Measurements from ENCODE around the gene SLC22A23. TPM values are rescaled to one million over a fixed set of nuclear protein-coding genes. Genes with fewer than 3 reads are reported as not detected.

SLC22A23 gene
- total RNA-seq, 1 donor = 9.0 TPM

GRCh38 chr6:3239110-3239830 is 217.6 kb downstream of the SLC22A23 start:
- no peak for DNase-seq (ENCODE audit: low read depth)
- no peak overlapping the region for H3K4me3 ChIP-seq (ENCODE audit: low read depth, low read length)
- TF ChIP-seq, protein P1, sequence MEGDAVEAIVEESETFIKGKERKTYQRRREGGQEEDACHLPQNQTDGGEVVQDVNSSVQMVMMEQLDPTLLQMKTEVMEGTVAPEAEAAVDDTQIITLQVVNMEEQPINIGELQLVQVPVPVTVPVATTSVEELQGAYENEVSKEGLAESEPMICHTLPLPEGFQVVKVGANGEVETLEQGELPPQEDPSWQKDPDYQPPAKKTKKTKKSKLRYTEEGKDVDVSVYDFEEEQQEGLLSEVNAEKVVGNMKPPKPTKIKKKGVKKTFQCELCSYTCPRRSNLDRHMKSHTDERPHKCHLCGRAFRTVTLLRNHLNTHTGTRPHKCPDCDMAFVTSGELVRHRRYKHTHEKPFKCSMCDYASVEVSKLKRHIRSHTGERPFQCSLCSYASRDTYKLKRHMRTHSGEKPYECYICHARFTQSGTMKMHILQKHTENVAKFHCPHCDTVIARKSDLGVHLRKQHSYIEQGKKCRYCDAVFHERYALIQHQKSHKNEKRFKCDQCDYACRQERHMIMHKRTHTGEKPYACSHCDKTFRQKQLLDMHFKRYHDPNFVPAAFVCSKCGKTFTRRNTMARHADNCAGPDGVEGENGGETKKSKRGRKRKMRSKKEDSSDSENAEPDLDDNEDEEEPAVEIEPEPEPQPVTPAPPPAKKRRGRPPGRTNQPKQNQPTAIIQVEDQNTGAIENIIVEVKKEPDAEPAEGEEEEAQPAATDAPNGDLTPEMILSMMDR (IDR thresholded peaks at IDR 0.05; ENCODE audit: insufficient read depth, low read length) = peak; percentile 30

DNA sequence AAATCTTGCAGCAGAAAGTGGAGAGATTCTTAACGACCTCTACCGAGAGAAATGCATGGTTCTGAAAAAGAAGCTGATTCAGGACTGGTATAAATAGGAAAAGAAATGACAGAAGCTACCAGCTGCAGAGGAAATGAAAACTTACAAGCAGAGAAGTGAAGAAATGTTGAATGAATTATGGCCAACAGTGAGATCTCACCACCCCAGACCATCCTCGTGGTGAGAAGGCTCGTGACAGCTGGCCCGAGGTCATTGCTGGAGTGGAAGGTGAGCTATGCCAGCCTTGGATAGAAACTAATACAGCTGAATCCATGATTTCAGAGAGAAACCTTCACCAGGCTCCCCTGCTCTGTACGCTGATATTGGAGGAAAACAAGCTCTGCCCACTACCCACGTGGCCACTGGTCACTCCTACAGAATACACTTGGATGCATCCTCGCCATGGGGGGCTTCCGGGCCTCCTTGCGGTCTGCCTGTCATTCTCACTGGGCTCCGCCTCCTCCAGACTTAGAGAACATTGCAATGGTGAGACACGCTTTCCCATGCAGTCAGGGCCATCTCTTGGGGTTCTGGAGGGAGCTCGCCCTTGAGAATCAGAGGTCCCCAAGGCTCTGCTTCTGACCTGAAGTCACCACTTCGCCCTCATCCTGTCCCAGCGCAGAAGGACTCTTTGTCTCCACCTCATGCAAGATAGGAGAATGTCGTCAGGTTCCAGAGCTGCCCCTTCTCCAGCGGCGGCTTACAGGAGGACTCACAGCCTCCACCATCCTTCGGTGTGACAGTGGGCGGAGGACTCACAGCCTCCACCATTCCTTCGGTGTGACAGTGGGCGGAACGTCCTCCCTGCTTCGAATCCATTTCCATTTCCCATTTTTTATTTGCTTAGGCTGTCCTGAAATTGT is 218.8 kb downstream of the SLC22A23 start:
- TF ChIP-seq, protein P1 (IDR thresholded peaks at IDR 0.05; ENCODE audit: insufficient read depth, low read length) = no peak
- no peak overlapping the region for H3K4me3 ChIP-seq (ENCODE audit: low read depth, low read length)
- DNase-seq (ENCODE audit: low read depth) = no peak

GRCh38 chr6:3236005-3236404 is 220.8 kb downstream of the SLC22A23 start:
- H3K4me3 ChIP-seq (ENCODE audit: low read depth, low read length) = no peak overlapping the region
- TF ChIP-seq, protein P1 (IDR thresholded peaks at IDR 0.05; ENCODE audit: insufficient read depth, low read length) = no peak
- DNase-seq (ENCODE audit: low read depth) = no peak

DNA sequence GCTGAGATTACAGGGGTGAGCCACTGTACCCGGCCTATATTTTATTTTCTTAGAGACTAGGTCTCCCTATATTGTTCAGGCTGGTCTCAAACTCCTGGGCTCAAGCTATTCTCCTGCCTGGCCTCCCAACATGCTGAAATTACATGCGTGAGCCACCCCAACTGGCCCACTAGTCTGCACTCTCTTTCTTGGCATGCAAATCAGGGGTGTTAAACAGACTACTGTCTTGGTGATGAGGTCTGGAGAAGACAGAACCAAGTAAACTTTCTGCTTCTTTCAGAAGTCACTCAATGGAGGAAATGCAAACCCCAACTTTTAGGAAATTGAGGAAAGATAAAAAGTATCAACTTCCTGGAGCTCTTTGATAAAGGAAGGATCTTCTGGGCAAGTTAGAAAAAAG is 221.4 kb downstream of the SLC22A23 start:
- no peak for DNase-seq (ENCODE audit: low read depth)
- TF ChIP-seq, protein P1 (IDR thresholded peaks at IDR 0.05; ENCODE audit: insufficient read depth, low read length) = no peak

GRCh38 chr6:3233904-3234303 is 222.9 kb downstream of the SLC22A23 start:
- H3K4me3 ChIP-seq (ENCODE audit: low read depth, low read length) = no peak overlapping the region
- no peak for DNase-seq (ENCODE audit: low read depth)
- TF ChIP-seq, protein P1 (IDR thresholded peaks at IDR 0.05; ENCODE audit: insufficient read depth, low read length) = no peak

More for the DNA sequence above, 221.4 kb downstream of the SLC22A23 start:
- H3K4me3 ChIP-seq (ENCODE audit: low read depth, low read length) = no peak overlapping the region

GRCh38 chr6:3233321-3233720 is 223.5 kb downstream of the SLC22A23 start:
- H3K4me3 ChIP-seq (ENCODE audit: low read depth, low read length) = no peak overlapping the region
- TF ChIP-seq, protein P1 (IDR thresholded peaks at IDR 0.05; ENCODE audit: insufficient read depth, low read length) = no peak
- DNase-seq (ENCODE audit: low read depth) = no peak

Measured in fibroblast of the aortic adventitia (primary cell).